ENCODE results near the gene AADAC. TPM values are rescaled to one million over a fixed set of nuclear protein-coding genes. Genes with fewer than 3 reads are reported as not detected.

AADAC gene
- total RNA-seq, 2 experiments from 2014 or later, result not detected

GRCh38 chr3:151852074-151852811 is 38.3 kb downstream of the AADAC start:
- intact Hi-C loops (cut with micrococcal nuclease), result no loop called here
- Mint-ChIP-seq H3K4me3 (no peak overlapping the region), H3K27ac (no peak overlapping the region), H3K9me3 (peaks cover 9% of the 10 kb centered on the region), H3K27me3 (peaks cover 2% of the 10 kb centered on the region), H3K4me1 (ENCODE audit: low read depth) (no peaks in the 10 kb centered on the region), H3K36me3 (ENCODE audit: low read depth) (peaks cover 2% of the 10 kb centered on the region)
- DNase-seq (no peak), ATAC-seq (no peak)
- ChIA-PET CTCF (no interaction called here), POLR2A (interaction anchor here (0.7 kb wide), 1 partner anchor 706 kb away, joined by 3 read pairs; no protein-coding TSS in a partner anchor)
- TF ChIP-seq CTCF (IDR thresholded peaks at IDR 0.05), result no peak

GRCh38 chr3:151856118-151856517 is 42.2 kb downstream of the AADAC start:
- ChIA-PET CTCF (no interaction called here), POLR2A (no interaction called here)
- no peaks in the 10 kb centered on the region for H3K36me3 Mint-ChIP-seq (ENCODE audit: low read depth)
- intact Hi-C loops (cut with micrococcal nuclease), result no loop called here
- TF ChIP-seq CTCF (IDR thresholded peaks at IDR 0.05), result no peak
- no peaks in the 10 kb centered on the region for H3K4me1 Mint-ChIP-seq (ENCODE audit: low read depth)
- no peak overlapping the region for H3K4me3 Mint-ChIP-seq
- H3K9me3 Mint-ChIP-seq, result no peaks in the 10 kb centered on the region
- H3K27me3 Mint-ChIP-seq, result peaks cover 5% of the 10 kb centered on the region
- H3K27ac Mint-ChIP-seq, result no peak overlapping the region
- no peak for ATAC-seq
- DNase-seq, result no peak

- intact Hi-C loops (cut with micrococcal nuclease), result no loop called here
- Mint-ChIP-seq H3K4me1 (ENCODE audit: low read depth) (no peaks in the 10 kb centered on the region), H3K36me3 (ENCODE audit: low read depth) (no peaks in the 10 kb centered on the region), H3K27ac (no peak overlapping the region), H3K27me3 (peaks cover 5% of the 10 kb centered on the region), H3K4me3 (no peak overlapping the region), H3K9me3 (no peaks in the 10 kb centered on the region)
- no peak for ATAC-seq
- POLR2A ChIA-PET, result no interaction called here
- no peak for DNase-seq
- CTCF ChIA-PET, result no interaction called here
- TF ChIP-seq CTCF (IDR thresholded peaks at IDR 0.05), result no peak
Observed at GRCh38 chr3:151856641-151857040, 42.7 kb downstream of the AADAC start.

- ATAC-seq (no peak), DNase-seq (no peak)
- Mint-ChIP-seq H3K4me1 (ENCODE audit: low read depth) (no peaks in the 10 kb centered on the region), H3K27ac (no peak overlapping the region), H3K36me3 (ENCODE audit: low read depth) (no peaks in the 10 kb centered on the region), H3K9me3 (no peaks in the 10 kb centered on the region), H3K4me3 (no peak overlapping the region), H3K27me3 (peaks cover 5% of the 10 kb centered on the region)
- TF ChIP-seq CTCF (IDR thresholded peaks at IDR 0.05), result no peak
- ChIA-PET POLR2A (no interaction called here), CTCF (interaction anchor here (1.8 kb wide), 1 partner anchor 22 kb away, joined by 4 read pairs; no protein-coding TSS in a partner anchor)
- intact Hi-C loops (cut with micrococcal nuclease), result no loop called here
Observed at GRCh38 chr3:151859233-151859673, 45.3 kb downstream of the AADAC start.

- H3K4me1 Mint-ChIP-seq (ENCODE audit: low read depth), result no peaks in the 10 kb centered on the region
- no peak for TF ChIP-seq CTCF (IDR thresholded peaks at IDR 0.05)
- intact Hi-C loops (cut with micrococcal nuclease), result no loop called here
- H3K4me3 Mint-ChIP-seq, result no peak overlapping the region
- DNase-seq (no peak), ATAC-seq (no peak)
- no peaks in the 10 kb centered on the region for H3K9me3 Mint-ChIP-seq
- CTCF ChIA-PET, result no interaction called here
- POLR2A ChIA-PET, result no interaction called here
- H3K27me3 Mint-ChIP-seq, result peaks cover 5% of the 10 kb centered on the region
- no peak overlapping the region for H3K27ac Mint-ChIP-seq
- no peaks in the 10 kb centered on the region for H3K36me3 Mint-ChIP-seq (ENCODE audit: low read depth)
Observed at GRCh38 chr3:151859905-151860304, 46.0 kb downstream of the AADAC start.
